Middle frontal gyrus (tissue), 1 donor: ENCODE measurements around the gene DLGAP1.

ENCODE experiments used
- DNase-seq: peaks from one replicate; pipeline ENCODE4 v3.0.0-alpha.2; 2015; ENCODE audit warnings: low spot score; ENCODE audit errors: extremely low spot score

DLGAP1 gene

GRCh38 chr18:4007846-4008245 lies 447.3 kb downstream of the DLGAP1 start:
- no peak for DNase-seq

DNA sequence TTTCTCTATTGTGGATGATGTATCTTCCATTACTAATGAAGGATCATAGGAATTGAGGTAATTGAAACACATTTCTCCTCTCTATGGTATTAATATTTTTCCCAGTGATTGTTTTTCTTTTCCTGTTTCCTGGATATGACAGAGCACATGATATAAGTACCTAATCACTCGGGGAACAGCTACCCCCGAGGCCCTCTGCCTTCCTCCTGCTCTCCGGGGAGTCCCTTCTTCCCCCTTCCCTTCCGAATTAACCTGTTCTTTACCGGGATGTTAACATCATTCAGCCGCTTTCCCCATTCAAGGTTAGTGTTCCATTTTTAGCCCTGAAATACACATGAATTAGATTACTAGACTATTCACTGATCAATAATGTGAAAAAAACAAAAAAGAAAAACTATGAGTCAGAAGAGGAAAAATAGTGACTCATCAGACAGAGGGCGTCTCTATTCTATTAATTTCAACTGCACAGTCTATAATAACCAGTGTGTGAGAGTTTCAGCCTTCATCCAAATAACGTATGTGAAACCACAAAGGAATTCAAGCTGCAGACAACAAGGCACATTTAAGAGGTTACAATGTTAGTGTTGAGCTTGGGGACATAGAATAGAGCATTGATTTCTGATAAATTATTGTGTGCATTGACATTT lies 450.8 kb downstream of the DLGAP1 start:
- DNase-seq = no peak

- DNase-seq = no peak
Observed at GRCh38 chr18:3998698-3999333, 456.3 kb downstream of the DLGAP1 start.

- DNase-seq = no peak
Observed at GRCh38 chr18:3995476-3996102, 459.5 kb downstream of the DLGAP1 start.

DNA sequence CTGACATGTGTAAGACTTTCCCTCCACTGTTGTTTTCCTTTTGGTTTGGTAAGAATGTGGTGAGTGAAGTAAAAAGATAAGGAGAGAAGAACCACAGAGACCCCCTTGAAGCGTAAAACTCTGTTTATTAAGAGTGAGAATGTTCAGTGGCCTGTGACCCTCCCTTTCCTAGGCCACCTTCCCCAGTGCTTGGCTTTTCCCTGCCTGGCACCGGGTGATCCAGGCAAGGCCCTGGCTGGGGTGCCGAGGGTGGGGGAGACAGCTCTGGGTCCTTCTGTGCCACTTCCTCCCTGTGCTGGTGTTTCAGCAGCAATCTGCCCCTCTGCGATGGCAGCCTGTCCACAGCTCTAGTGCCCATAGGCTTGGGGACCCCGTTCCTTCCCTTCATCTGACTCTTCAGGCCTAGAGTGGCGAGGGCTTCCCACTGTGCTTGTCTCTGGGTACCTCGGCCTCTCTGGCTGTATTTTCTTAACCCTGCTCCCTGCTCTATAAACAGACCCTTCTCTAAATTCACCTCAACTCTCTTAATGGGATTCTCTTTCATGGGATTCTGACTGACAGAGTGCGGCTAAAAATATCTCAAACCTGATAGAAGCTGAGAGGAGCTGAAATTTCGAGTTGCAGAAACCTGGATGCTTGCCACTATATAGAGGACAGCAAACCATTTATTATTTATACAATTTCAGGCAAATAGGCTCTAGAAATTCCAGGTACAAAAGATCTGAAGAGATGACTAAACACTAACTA lies 461.0 kb downstream of the DLGAP1 start:
- no peak for DNase-seq

DNA sequence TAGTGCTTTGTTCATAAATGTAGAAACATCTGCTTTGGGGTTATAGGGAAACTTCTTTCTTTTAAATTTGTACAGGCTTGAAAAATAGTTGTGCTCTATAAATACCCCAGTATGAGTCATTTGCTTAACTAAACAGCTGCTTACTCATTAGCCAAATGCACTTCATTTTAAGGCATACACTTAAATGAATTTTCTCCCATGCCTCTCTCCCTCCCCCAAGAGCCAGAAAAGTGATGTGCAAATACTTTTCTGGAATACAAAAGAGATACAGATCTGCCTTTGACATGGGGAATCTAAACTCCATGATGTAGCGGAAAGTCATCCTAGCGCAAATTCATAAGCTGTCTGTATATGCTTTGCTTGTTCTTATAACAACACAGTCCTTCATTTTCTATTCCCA lies 469.4 kb downstream of the DLGAP1 start:
- no peak for DNase-seq

- no peak for DNase-seq
Observed at GRCh38 chr18:3985020-3985419, 470.1 kb downstream of the DLGAP1 start.

DNA sequence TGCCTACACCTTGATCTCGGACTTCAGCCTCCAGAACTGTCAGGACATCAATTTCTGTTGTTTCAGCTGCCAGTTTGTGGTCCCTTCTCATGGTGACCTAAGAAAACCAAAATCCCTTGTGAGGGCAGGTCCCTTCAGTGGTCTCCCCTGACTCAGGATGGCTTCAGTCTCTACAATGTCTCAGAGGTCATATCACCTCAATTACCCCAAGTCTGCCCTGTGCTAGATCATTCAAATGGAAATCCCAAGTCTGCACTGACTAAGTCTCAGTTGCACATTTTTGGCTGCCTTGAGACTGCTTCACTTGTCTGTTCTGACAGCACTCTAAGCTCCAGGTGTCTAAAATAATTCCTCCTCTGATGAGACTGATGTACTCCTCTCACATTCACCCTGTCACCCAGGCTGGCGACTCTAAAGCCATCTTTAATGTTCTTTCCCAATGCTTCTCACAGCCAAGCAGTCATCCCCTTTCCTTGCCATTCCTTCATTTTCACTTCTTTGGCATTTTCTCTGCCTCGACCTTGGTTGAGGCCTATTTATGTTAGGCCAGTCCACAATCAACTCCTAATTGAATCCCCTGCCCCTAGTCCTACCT lies 470.8 kb downstream of the DLGAP1 start:
- no peak for DNase-seq

DNA sequence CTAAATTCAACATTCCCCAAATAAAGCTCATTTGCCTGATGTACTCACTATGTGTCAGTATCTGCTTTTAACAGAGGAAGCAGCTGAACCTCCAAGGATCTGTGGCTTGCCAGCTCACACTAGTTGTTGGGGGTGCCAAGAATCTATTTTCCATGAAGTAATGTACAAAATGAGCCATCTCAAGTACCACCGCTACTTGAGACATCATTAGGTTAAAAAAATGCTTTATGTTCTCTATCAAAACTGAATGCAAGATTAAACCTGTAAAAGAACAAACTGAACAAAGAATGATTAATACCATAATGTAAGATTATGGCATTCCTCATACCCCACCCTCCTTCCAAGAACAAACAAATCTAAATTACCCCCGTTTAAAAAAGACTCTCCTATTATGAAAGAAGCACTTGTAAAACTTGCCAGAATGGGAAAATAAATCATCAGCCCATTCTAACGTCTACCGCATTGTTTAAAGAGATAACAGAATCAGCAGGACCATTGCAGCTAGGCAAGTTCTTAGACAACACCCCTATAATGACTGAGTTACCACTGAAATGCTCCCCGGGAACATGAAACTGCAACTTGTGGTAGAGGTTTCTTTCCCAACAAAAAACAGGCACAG lies 471.6 kb downstream of the DLGAP1 start:
- DNase-seq = no peak

- DNase-seq = no peak
Observed at GRCh38 chr18:3982541-3982940, 472.6 kb downstream of the DLGAP1 start.

- no peak for DNase-seq
Observed at GRCh38 chr18:3979024-3979423, 476.1 kb downstream of the DLGAP1 start.

DNA sequence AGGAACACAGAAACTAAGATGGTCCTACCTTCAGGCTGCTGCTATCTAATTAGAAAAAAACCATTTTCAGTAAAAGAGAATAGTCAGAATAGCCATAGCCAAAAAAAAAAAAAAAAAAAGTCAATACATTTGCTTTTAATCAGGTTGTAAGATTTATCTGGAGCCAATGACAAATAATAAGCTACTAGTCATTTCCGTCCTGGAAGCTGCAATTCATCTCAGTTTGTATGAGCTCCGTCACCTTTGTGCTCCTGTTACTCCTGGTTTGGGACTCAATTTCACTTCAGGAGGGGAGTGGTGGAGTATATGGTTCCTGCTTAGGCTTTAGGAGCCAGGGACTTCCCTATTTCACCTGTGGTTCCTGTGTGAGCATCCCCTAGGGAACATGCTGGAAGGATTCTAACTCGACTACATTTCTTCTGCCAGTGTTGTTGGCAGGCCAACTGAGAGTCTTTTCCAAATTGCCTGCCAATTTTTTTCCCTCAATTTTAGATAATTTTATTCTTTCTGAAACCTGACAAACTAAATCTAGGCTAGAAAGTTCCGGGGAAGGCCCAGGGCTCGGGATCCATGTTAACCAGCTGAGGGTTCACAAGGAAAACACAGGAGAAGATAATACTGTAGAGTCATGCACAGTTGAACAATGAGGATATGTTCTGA lies 481.8 kb downstream of the DLGAP1 start:
- no peak for DNase-seq

GRCh38 chr18:3972291-3972930 lies 482.7 kb downstream of the DLGAP1 start:
- no peak for DNase-seq

GRCh38 chr18:3970929-3971328 lies 484.2 kb downstream of the DLGAP1 start:
- DNase-seq = no peak

DNA sequence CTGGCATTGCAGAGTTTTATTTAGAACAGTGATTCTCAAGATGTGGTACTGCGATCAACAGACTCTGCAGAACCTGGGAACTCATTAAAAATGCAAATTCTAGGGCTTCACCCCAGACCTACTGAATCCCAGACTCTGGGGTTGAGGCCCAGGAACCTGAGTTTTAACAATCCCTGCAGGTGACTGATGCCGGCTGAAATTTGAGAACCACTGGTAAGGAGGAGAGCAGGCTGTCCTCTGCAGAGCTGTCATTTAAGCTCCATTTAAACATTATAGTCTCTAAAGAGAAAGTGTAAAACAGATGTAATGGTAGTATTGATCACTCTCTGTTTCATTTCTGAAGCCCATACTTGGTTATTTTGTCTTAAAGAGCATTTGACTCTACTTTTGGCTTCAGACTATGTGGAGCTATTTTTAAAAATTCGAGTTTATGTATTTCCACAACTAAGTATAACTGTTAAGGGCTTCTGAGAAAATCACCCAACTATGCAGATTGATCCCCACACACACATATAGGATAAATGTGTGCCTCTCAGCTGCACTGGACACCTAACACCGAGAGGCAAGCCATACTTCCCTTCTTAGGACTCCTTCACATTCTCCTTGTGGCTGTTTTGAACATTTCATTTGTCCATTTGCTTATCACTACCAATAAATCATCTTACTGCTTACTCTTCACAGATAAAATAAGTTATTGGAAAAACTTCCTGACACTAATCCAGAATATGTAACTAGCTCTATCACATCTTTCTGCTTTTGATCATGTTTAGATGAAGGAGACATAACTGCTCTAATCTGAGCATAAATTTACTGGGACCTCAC lies 487.5 kb downstream of the DLGAP1 start:
- DNase-seq = no peak

DNA sequence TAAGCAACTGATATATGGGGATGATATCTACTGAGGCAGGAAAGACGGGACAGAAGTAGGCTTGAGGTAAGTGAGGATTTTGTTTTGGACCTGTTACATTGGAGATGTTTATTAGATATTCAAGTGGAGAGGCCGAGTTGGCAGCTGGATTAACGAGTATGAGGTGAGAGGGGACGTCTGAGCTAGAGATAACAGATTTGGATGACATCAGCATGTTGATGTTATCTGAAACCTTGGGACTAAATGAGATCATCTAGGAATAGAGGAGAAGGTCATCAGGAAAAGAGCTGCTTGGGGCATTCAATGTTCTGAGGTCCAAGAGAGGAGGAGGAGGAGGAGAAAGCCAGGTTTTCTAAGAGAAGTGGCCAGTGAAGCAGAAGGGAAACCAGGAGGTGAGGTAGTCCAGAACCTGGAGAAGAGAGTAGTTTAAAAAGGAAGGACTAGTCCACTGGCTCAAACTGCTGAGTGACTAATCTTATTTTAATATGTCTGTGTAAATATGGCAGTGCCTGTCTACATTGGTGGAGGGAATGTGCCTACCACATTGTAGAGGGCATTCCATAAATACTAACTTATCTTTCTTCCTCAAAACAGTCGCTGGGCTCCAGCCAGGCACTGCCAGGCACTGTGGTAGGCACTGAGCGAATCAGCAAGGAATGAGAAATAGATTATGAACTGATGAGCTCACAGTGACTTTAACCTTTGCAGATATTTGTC lies 488.3 kb downstream of the DLGAP1 start:
- no peak for DNase-seq

DNA sequence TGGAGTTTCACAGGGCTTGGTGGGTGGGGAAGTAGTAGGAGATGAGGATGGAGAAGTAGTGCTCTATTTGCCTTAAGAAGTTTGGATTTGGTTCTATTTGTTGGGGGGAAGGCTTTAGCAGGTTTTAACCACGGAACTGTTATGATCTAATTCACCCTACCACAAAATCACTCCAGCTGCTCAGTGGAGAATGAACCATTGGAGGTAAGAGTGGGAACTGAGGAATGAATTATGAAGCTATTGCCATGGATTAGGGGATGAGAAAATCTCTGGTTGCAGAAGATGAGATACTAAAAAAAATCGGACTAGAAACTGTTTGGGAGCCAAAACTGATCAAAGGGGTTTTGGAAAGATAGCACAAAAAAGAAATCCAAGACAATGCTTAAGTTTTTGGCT lies 488.9 kb downstream of the DLGAP1 start:
- DNase-seq = no peak

DNA sequence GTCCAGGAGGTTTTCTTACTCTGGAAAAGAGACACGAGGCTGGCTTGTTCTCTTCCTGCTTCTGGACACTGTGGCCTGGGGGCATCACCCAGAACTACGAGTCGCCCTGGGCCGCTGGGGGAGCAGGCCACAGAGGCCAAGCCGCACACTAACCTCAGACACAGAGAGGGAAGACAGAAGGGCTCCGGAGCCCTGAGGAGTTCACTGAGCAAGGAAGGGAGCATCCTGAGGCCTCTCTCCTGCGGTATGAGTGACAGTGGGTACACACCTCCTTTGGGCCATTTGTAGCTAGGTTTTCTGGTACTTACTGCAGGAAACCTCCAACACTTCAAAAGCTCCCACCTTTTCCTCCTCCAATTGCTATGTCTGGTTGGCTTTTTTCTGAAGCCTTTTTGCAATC lies 494.1 kb downstream of the DLGAP1 start:
- no peak for DNase-seq

GRCh38 chr18:3960142-3960541 lies 495.0 kb downstream of the DLGAP1 start:
- no peak for DNase-seq
